Spinal cord (tissue), 10 donors: ENCODE results near the gene SLC22A15. TPM values are rescaled to one million over a fixed set of nuclear protein-coding genes. Genes with fewer than 3 reads are reported as not detected.
A peak's percentile ranks its signal among the peaks of the same experiment; 100 is the strongest.
"Not testable (repeated sequence)": the region's sequence is repeated elsewhere in the genome, so short reads cannot be mapped to it uniquely, and the experiment has no call there.

Experiments used
- DNase-seq, 6 donors: peaks; one replicate each; pipeline versions ENCODE4 v3.0.0 to v3.0.0-alpha.2; 2013 to 2015; ENCODE audit warnings: low spot score in 6 of 6, low read depth in 4 of 6
- H3K27ac ChIP-seq: one replicate; pipeline ENCODE4 v1.5.1; 2013; ENCODE audit warnings: low read depth, low read length, control low read depth
- H3K27me3 ChIP-seq: one replicate; pipeline ENCODE4 v1.6.1; 2013; ENCODE audit warnings: low read length; ENCODE audit not compliant: control insufficient read depth, insufficient read depth
- H3K36me3 ChIP-seq: one replicate; pipeline ENCODE4 v1.6.1; 2013; ENCODE audit warnings: low read length; ENCODE audit not compliant: control insufficient read depth, insufficient read depth
- H3K4me1 ChIP-seq: one replicate; pipeline ENCODE4 v1.6.1; 2013; ENCODE audit warnings: low read length; ENCODE audit not compliant: control insufficient read depth, insufficient read depth
- H3K4me3 ChIP-seq: one replicate; pipeline ENCODE4 v1.5.1; 2013; ENCODE audit warnings: low read depth, low read length, control low read depth
- H3K9me3 ChIP-seq: one replicate; pipeline ENCODE4 v1.6.1; 2013; ENCODE audit warnings: low read length; ENCODE audit not compliant: control insufficient read depth, insufficient read depth
- WGBS: methylation state at CpG from one replicate; pipeline ENCODE4 v1.1.5; 2013; ENCODE audit warnings: missing lambda C conversion rate; ENCODE audit not compliant: insufficient coverage; 5-methylcytosine and 5-hydroxymethylcytosine counted together
- polyA plus RNA-seq, 2 donors: library from polyadenylated mRNA; unstranded; fragments of 120-200 nt; gene quantifications; one replicate each; pipeline ENCODE4 v1.2.1, GENCODE V29; 2013; ENCODE audit not compliant: insufficient read length in 2 of 2
- total RNA-seq, 2 donors: library from RNA; depleted of rRNA in 1 of 2; stranded (reverse); fragments of 120-200 nt in 1 of 2; fragments of >200 nt in 1 of 2; gene quantifications; one replicate each; pipeline versions ENCODE4 v1.2.3 to v1.2.4, GENCODE V29; 2013 to 2014
- donor health status: healthy.

The SLC22A15 gene
- total and polyA plus RNA-seq, 4 donors, result 10.0 to 36.0 (median 23.1) TPM

- H3K27me3 ChIP-seq, DNase-seq, H3K9me3 ChIP-seq, H3K36me3 ChIP-seq, H3K4me3 ChIP-seq, H3K4me1 ChIP-seq, H3K27ac ChIP-seq: not testable (repeated sequence)
- no CpG with 5 or more reads among the region's 1 CpG for WGBS
Observed at GRCh38 chr1:115997921-115998320, 21.6 kb downstream of the SLC22A15 start.

GRCh38 chr1:116001739-116002487 lies 25.6 kb downstream of the SLC22A15 start:
- Histone ChIP-seq H3K36me3 (peaks cover 2% of the 10 kb centered on the region), H3K9me3 (peaks cover 2% of the 10 kb centered on the region), H3K27ac (no peak overlapping the region), H3K27me3 (no peaks in the 10 kb centered on the region), H3K4me1 (peaks cover 7% of the 10 kb centered on the region), H3K4me3 (no peak overlapping the region)
- no peak for DNase-seq
- WGBS, result no CpG with 5 or more reads among the region's 3 CpGs

- Histone ChIP-seq H3K27me3 (no peaks in the 10 kb centered on the region), H3K9me3 (no peaks in the 10 kb centered on the region), H3K4me3 (no peak overlapping the region), H3K36me3 (peaks cover 2% of the 10 kb centered on the region), H3K27ac (peak overlapping the region; percentile 44), H3K4me1 (peaks cover 9% of the 10 kb centered on the region)
- 60% methylated on average over 1 of the region's 1 CpG for WGBS
- peak in 3 of 6 donors; percentile 7 to 79 (median 43) for DNase-seq
Observed at GRCh38 chr1:116002781-116003420, 26.6 kb downstream of the SLC22A15 start.

- WGBS, result no CpG with 5 or more reads among the region's 1 CpG
- DNase-seq, result no peak
- Histone ChIP-seq H3K27ac (no peak overlapping the region), H3K4me1 (peaks cover 15% of the 10 kb centered on the region), H3K9me3 (no peaks in the 10 kb centered on the region), H3K36me3 (peaks cover 2% of the 10 kb centered on the region), H3K4me3 (no peak overlapping the region), H3K27me3 (no peaks in the 10 kb centered on the region)
Observed at GRCh38 chr1:116003823-116004222, 27.5 kb downstream of the SLC22A15 start.

- H3K27ac ChIP-seq, result no peak overlapping the region
- no peak for DNase-seq
- no peaks in the 10 kb centered on the region for H3K27me3 ChIP-seq
- no peak overlapping the region for H3K4me3 ChIP-seq
- peaks cover 26% of the 10 kb centered on the region for H3K4me1 ChIP-seq
- 90% methylated on average over 3 of the region's 3 CpGs for WGBS
- peaks cover 2% of the 10 kb centered on the region for H3K36me3 ChIP-seq
- H3K9me3 ChIP-seq, result no peaks in the 10 kb centered on the region
Observed at GRCh38 chr1:116006486-116006964, 30.2 kb downstream of the SLC22A15 start.

- Histone ChIP-seq H3K36me3 (no peaks in the 10 kb centered on the region), H3K4me1 (peaks cover 18% of the 10 kb centered on the region), H3K9me3 (no peaks in the 10 kb centered on the region), H3K27ac (peak overlapping the region; percentile 43), H3K27me3 (no peaks in the 10 kb centered on the region), H3K4me3 (no peak overlapping the region)
- DNase-seq, result peak in 2 of 6 donors; percentile 61 to 65
- 27% methylated on average over 3 of the region's 6 CpGs for WGBS
Observed at GRCh38 chr1:116008656-116009390, 32.5 kb downstream of the SLC22A15 start.

GRCh38 chr1:116012716-116013115 lies 36.4 kb downstream of the SLC22A15 start:
- Histone ChIP-seq H3K27ac (no peak overlapping the region), H3K36me3 (no peaks in the 10 kb centered on the region), H3K4me3 (no peak overlapping the region), H3K9me3 (no peaks in the 10 kb centered on the region), H3K4me1 (peaks cover 18% of the 10 kb centered on the region), H3K27me3 (no peaks in the 10 kb centered on the region)
- DNase-seq, result no peak
- no CpG with 5 or more reads among the region's 2 CpGs for WGBS

GRCh38 chr1:116015679-116016078 lies 39.4 kb downstream of the SLC22A15 start:
- Histone ChIP-seq H3K4me1 (peaks cover 4% of the 10 kb centered on the region), H3K4me3 (no peak overlapping the region), H3K36me3 (no peaks in the 10 kb centered on the region), H3K27me3 (no peaks in the 10 kb centered on the region), H3K9me3 (no peaks in the 10 kb centered on the region), H3K27ac (no peak overlapping the region)
- 100% methylated on average over 1 of the region's 1 CpG for WGBS
- no peak for DNase-seq

GRCh38 chr1:116018007-116018406 lies 41.7 kb downstream of the SLC22A15 start:
- H3K4me1 ChIP-seq, result no peaks in the 10 kb centered on the region
- WGBS, result no CpG with 5 or more reads among the region's 5 CpGs
- no peak for DNase-seq
- no peaks in the 10 kb centered on the region for H3K9me3 ChIP-seq
- no peak overlapping the region for H3K4me3 ChIP-seq
- H3K27ac ChIP-seq, result no peak overlapping the region
- H3K36me3 ChIP-seq, result no peaks in the 10 kb centered on the region
- no peaks in the 10 kb centered on the region for H3K27me3 ChIP-seq
